GM12878 (cell line): Measurements from ENCODE around the gene TMPRSS15. TPM values are rescaled to one million over a fixed set of nuclear protein-coding genes. Genes with fewer than 3 reads are reported as not detected.

Experiments used
- ATAC-seq: fragments of 200-7000 bp; cut with Tn5 transposase; 3 replicates; pipeline ENCODE4 v1.9.1; 2020; ENCODE audit warnings: mild to moderate bottlenecking, moderate library complexity
- BruUV-seq: library from RNA; stranded (reverse); fragments of 400-500 nt; replicated peaks from 2 replicates; lab custom pipeline; 2021; lab: Mats Ljungman, UMichigan
- CTCF ChIA-PET: fragments of 300-600 bp; sonication (Branson Sonifier 250); formaldehyde crosslinking; extraction: SDS; loops from one replicate; lab custom pipeline; 2021; ENCODE audit warnings: inconsistent platforms; lab: Yijun Ruan, JAX
- POLR2A ChIA-PET: fragments of 350-600 bp; formaldehyde crosslinking; extraction: SDS; loops from one replicate; lab custom pipeline; 2021; ENCODE audit warnings: inconsistent platforms; lab: Charles Lee
- RAD21 ChIA-PET: fragments of 300-600 bp; sonication (Branson Sonifier 250); formaldehyde crosslinking; loops from one replicate; lab custom pipeline; 2023; ENCODE audit warnings: antibody characterized with exemption; ENCODE audit not compliant: unreplicated experiment; lab: Charles Lee
- SMC1A ChIA-PET: fragments of 300-600 bp; sonication (Branson Sonifier 250); formaldehyde crosslinking; loops from one replicate; lab custom pipeline; 2023; ENCODE audit not compliant: unreplicated experiment, uncharacterized antibody; lab: Charles Lee
- DNase-seq: peaks from one replicate; pipeline ENCODE4 v3.0.0-alpha.2; 2011; ENCODE audit warnings: low read depth, low spot score
- FAIRE-seq: peaks from 3 replicates; lab custom pipeline; 2011; peaks lifted over from hg19 to GRCh38; lab: Jason Lieb, UNC
- H2AFZ ChIP-seq: 2 replicates; pipeline ENCODE4 v1.6.0; 2011; ENCODE audit warnings: low read depth, low read length, control low read depth; ENCODE audit not compliant: control insufficient read depth
- H3K27ac ChIP-seq: 2 replicates; pipeline ENCODE4 v1.5.1; 2011; ENCODE audit warnings: control low read depth; ENCODE audit not compliant: control insufficient read depth, insufficient read depth
- H3K27me3 ChIP-seq, 2 experiments: replicated peaks in 1 of 2; 2 replicates each; pipeline versions ENCODE4 v1.6.0 to v1.6.1; 2011; ENCODE audit warnings: low read length in 1 of 2; ENCODE audit not compliant: control insufficient read depth in 2 of 2, insufficient read depth in 2 of 2
- H3K36me3 ChIP-seq, 2 experiments: 2 replicates each; pipeline ENCODE4 v1.5.1; 2011; ENCODE audit warnings: low read length in 1 of 2; ENCODE audit not compliant: control insufficient read depth in 2 of 2, insufficient read depth in 2 of 2
- H3K4me1 ChIP-seq: 2 replicates; pipeline ENCODE4 v1.6.1; 2011; ENCODE audit warnings: mild to moderate bottlenecking, low read length, moderate library complexity, mixed read lengths; ENCODE audit not compliant: control insufficient read depth, insufficient read depth
- H3K4me2 ChIP-seq: 2 replicates; pipeline ENCODE4 v1.6.0; 2011; ENCODE audit warnings: control low read depth; ENCODE audit not compliant: control insufficient read depth, insufficient read depth
- H3K4me3 ChIP-seq: fragments of 200-600 bp; sonication (generic); 2 replicates; pipeline ENCODE4 v1.5.1; 2016
- H3K79me2 ChIP-seq: 2 replicates; pipeline ENCODE4 v1.6.0; 2011; ENCODE audit warnings: low read length; ENCODE audit not compliant: control insufficient read depth, insufficient read depth
- H3K9ac ChIP-seq: 2 replicates; pipeline ENCODE4 v1.8.0; 2011; ENCODE audit warnings: low read length, control low read depth, mixed read lengths; ENCODE audit not compliant: control insufficient read depth, insufficient read depth
- H3K9me3 ChIP-seq: replicated peaks from 3 replicates; pipeline ENCODE4 v1.5.1; 2011; ENCODE audit warnings: mild to moderate bottlenecking, low read length; ENCODE audit not compliant: control insufficient read depth, insufficient read depth
- H4K20me1 ChIP-seq: 2 replicates; pipeline ENCODE4 v1.6.0; 2011; ENCODE audit not compliant: control insufficient read depth, insufficient read depth
- BCL11A ChIP-seq: IDR thresholded peaks from 2 replicates; pipeline ENCODE4 v1.6.1; 2011; ENCODE audit warnings: low read depth, low read length
- CBFB ChIP-seq: IDR thresholded peaks from 2 replicates; pipeline ENCODE4 v1.6.1; 2016; ENCODE audit warnings: antibody characterized with exemption, low read depth
- CBX3 ChIP-seq: fragments of 200-600 bp; sonication (generic); IDR thresholded peaks from 2 replicates; pipeline ENCODE4 v1.6.1; 2016; ENCODE audit warnings: low read depth, borderline replicate concordance
- CBX5 ChIP-seq: sonication (generic); IDR thresholded peaks from 2 replicates; pipeline ENCODE4 v1.6.1; 2016; ENCODE audit warnings: low read depth, moderate library complexity, mild to moderate bottlenecking, inconsistent platforms
- CHD2 ChIP-seq: IDR thresholded peaks from 2 replicates; pipeline ENCODE4 v1.6.1; 2011; ENCODE audit warnings: low read depth, low read length, improper control_type of control experiment, borderline replicate concordance
- FOS ChIP-seq: IDR thresholded peaks from 3 replicates; pipeline ENCODE4 v1.6.1; 2011; ENCODE audit warnings: borderline replicate concordance; ENCODE audit not compliant: insufficient read length; ENCODE audit errors: extremely low read depth
- FOXM1 ChIP-seq: IDR thresholded peaks from 2 replicates; pipeline ENCODE4 v1.6.1; 2012; ENCODE audit warnings: low read depth, mild to moderate bottlenecking, inconsistent platforms, low read length, moderate library complexity
- GABPA ChIP-seq: IDR thresholded peaks from 2 replicates; pipeline ENCODE4 v1.6.1; 2014; ENCODE audit warnings: antibody characterized with exemption, low read depth, mild to moderate bottlenecking, inconsistent platforms
- SRF ChIP-seq, 2 experiments: IDR thresholded peaks; 2 replicates each; pipeline ENCODE4 v1.6.1; 2011; ENCODE audit warnings: low read depth in 2 of 2, low read length in 2 of 2, mild to moderate bottlenecking in 1 of 2, moderate library complexity in 1 of 2
- STAT3 ChIP-seq: IDR thresholded peaks from 2 replicates; pipeline ENCODE4 v1.6.1; 2011; ENCODE audit warnings: low read depth, low read length, improper control_type of control experiment
- TARDBP ChIP-seq: IDR thresholded peaks from 2 replicates; pipeline ENCODE4 v1.6.1; 2016; ENCODE audit warnings: borderline replicate concordance
- TCF12 ChIP-seq: IDR thresholded peaks from 2 replicates; pipeline ENCODE4 v1.6.1; 2011; ENCODE audit warnings: low read depth, mild to moderate bottlenecking, low read length
- TCF3 ChIP-seq: IDR thresholded peaks from 2 replicates; pipeline ENCODE4 v1.6.1; 2012; ENCODE audit warnings: low read depth, mild to moderate bottlenecking, low read length, borderline replicate concordance; ENCODE audit not compliant: insufficient read depth
- YY1 ChIP-seq: IDR thresholded peaks from 2 replicates; pipeline ENCODE4 v1.6.1; 2011; ENCODE audit warnings: low read depth, mild to moderate bottlenecking, low read length
- ZNF24 ChIP-seq: fragments of 450-650 bp; IDR thresholded peaks from 2 replicates; pipeline ENCODE4 v1.6.1; 2017; ENCODE audit warnings: antibody characterized with exemption, mild to moderate bottlenecking
- ZNF622 ChIP-seq: fragments of 450-650 bp; IDR thresholded peaks from 2 replicates; pipeline ENCODE4 v1.6.1; 2017; ENCODE audit warnings: mild to moderate bottlenecking, inconsistent platforms
- WGBS: methylation state at CpG from one replicate; pipeline ENCODE4 v1.1.6; 2016; ENCODE audit warnings: low lambda C conversion rate; ENCODE audit not compliant: insufficient replicate concordance, insufficient coverage; ENCODE audit errors: missing lambda C conversion rate; 5-methylcytosine and 5-hydroxymethylcytosine counted together
- in situ Hi-C: fragments of 300-500 bp; cut with MboI; formaldehyde crosslinking; loops from 9 replicates; pipeline ENCODE4 v1.14.3; 2018; ENCODE audit warnings: mixed read lengths
- intact Hi-C: fragments of 100-400 bp; cut with micrococcal nuclease; formaldehyde crosslinking; loops from one replicate; pipeline ENCODE4 v1.14.2; 2022; ENCODE audit not compliant: unreplicated experiment
- polyA plus RNA-seq, 11 experiments: library from polyadenylated mRNA; depleted of rRNA in 4 of 11; unstranded in 6 of 11; stranded (reverse) in 5 of 11; fragments of >200 nt; fragmentation: Nextera tagmentation in 4 of 11; fragmentation: Illumina TruSeq in 1 of 11; extraction: Ambion mirVana in 4 of 11; extraction: Trizol in 1 of 11; gene quantifications; 1 replicate in 1 of 11; 2 replicates in 10 of 11; pipeline versions ENCODE4 v1.2.1 to v1.2.3, GENCODE V29; 2011 to 2016; ENCODE audit warnings: inconsistent platforms in 2 of 11, missing spikeins in 2 of 11, low read depth in 1 of 11
- total RNA-seq, 4 experiments: library from RNA; depleted of rRNA in 3 of 4; stranded (reverse); fragments of >200 nt in 3 of 4; fragmentation: Illumina TruSeq in 1 of 4; extraction: Trizol in 1 of 4; gene quantifications; 2 replicates each; pipeline versions ENCODE4 v1.2.1 to v1.2.3, GENCODE V29; 2013 to 2021
- TF ChIP-seq, protein P1 (sequence below): IDR thresholded peaks from 2 replicates; pipeline ENCODE4 v1.6.1; 2011; ENCODE audit warnings: mild to moderate bottlenecking, low read depth, low read length, moderate library complexity; ENCODE audit not compliant: insufficient replicate concordance
- TF ChIP-seq, protein P2 (sequence below): fragments of 150-350 bp; IDR thresholded peaks from 2 replicates; pipeline ENCODE4 v1.6.1; 2016; ENCODE audit warnings: low read depth, low read length
- TF ChIP-seq, protein P3 (sequence below): fragments of 450-650 bp; IDR thresholded peaks from 2 replicates; pipeline ENCODE4 v1.6.1; 2017; ENCODE audit warnings: mild to moderate bottlenecking, low read depth, inconsistent platforms; ENCODE audit not compliant: poor library complexity, severe bottlenecking

Gene TMPRSS15
- total and polyA plus RNA-seq, 10 of the 15 experiments (the other 5 are each of a cell fraction or from before 2014, with no cell fraction given), result 0.02 to 0.11 TPM; not detected in 8

DNA sequence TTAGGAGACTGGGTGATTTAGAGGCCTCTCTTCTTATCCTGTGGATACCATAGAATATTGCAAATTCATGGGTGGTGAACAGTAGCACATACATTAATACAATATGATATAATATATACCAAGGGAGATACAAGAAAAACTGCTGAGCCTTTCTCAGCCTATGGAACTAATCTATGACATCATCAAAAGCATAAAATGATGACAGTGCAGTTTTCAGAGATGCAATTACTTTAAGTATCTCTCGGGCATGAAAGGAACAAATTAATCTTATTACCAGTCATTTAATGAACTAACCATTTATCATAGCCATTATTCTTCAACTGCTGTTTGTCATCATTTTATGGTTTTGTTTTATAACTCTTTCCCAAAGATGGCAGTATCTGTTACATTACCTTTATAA, 155.4 kb downstream of the TMPRSS15 start (continued):
- no peak for TF ChIP-seq SRF (IDR thresholded peaks at IDR 0.05; ENCODE audit: low read depth in 2 of 2, low read length in 2 of 2)
- no peak for TF ChIP-seq FOS
- no peak for TF ChIP-seq TARDBP
- no peak for TF ChIP-seq FOXM1
- TF ChIP-seq TCF3, result no peak
- TF ChIP-seq, protein P1, sequence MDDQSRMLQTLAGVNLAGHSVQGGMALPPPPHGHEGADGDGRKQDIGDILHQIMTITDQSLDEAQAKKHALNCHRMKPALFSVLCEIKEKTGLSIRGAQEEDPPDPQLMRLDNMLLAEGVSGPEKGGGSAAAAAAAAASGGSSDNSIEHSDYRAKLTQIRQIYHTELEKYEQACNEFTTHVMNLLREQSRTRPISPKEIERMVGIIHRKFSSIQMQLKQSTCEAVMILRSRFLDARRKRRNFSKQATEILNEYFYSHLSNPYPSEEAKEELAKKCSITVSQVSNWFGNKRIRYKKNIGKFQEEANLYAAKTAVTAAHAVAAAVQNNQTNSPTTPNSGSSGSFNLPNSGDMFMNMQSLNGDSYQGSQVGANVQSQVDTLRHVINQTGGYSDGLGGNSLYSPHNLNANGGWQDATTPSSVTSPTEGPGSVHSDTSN, result no peak

DNA sequence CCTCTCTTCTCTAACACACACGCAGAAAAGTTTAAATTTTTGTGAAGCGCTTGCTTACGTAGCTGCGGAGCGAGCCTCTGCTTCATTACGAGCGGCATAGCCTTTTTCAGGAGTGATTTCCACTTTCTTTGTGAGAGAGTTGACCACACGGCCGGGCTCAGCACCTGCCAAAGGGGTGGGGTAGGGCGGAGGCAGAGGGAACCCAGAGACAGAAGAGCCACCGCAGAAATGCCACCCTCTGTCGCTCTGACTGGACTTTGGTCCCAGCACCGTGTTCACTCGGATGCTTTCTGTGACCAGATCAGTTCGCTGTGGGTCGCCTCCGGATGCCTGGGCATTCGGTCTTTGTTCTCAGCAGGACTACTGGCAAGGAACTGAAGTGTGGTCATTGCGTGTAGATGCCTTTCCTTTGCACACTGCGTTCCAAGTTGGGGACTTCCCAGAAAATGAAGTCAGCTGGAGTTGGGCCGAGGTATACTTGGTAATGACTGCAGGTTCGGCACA, 158.1 kb downstream of the TMPRSS15 start:
- H3K27ac ChIP-seq, result no peak overlapping the region
- WGBS, result 9% methylated on average over 17 of the region's 22 CpGs
- CTCF ChIA-PET, result no interaction called here
- SMC1A ChIA-PET, result no interaction called here
- H3K9ac ChIP-seq, result no peak overlapping the region
- no peaks in the 10 kb centered on the region for H4K20me1 ChIP-seq
- BruUV-seq, result no TSS peak
- no peaks in the 10 kb centered on the region for H3K36me3 ChIP-seq
- no peak overlapping the region for H3K4me3 ChIP-seq
- DNase-seq, result no peak
- POLR2A ChIA-PET, result no interaction called here
- FAIRE-seq, result no peak
- no peaks in the 10 kb centered on the region for H3K79me2 ChIP-seq
- no peaks in the 10 kb centered on the region for H3K27me3 ChIP-seq
- no peaks in the 10 kb centered on the region for H3K4me1 ChIP-seq
- H3K9me3 ChIP-seq, result no peaks in the 10 kb centered on the region
- H3K4me2 ChIP-seq, result no peak overlapping the region
- ATAC-seq, result no peak
- H2AFZ ChIP-seq, result no peak overlapping the region
- in situ Hi-C loops, result no loop called here
- RAD21 ChIA-PET, result no interaction called here
- intact Hi-C loops, result no loop called here
- TF ChIP-seq GABPA (no peak), TCF12 (no peak), CHD2 (no peak), CBFB (no peak), CBX3 (no peak), ZNF622 (no peak), YY1 (no peak), BCL11A (no peak), CBX5 (no peak), ZNF24 (no peak), STAT3 (no peak)
- TF ChIP-seq, protein P2, sequence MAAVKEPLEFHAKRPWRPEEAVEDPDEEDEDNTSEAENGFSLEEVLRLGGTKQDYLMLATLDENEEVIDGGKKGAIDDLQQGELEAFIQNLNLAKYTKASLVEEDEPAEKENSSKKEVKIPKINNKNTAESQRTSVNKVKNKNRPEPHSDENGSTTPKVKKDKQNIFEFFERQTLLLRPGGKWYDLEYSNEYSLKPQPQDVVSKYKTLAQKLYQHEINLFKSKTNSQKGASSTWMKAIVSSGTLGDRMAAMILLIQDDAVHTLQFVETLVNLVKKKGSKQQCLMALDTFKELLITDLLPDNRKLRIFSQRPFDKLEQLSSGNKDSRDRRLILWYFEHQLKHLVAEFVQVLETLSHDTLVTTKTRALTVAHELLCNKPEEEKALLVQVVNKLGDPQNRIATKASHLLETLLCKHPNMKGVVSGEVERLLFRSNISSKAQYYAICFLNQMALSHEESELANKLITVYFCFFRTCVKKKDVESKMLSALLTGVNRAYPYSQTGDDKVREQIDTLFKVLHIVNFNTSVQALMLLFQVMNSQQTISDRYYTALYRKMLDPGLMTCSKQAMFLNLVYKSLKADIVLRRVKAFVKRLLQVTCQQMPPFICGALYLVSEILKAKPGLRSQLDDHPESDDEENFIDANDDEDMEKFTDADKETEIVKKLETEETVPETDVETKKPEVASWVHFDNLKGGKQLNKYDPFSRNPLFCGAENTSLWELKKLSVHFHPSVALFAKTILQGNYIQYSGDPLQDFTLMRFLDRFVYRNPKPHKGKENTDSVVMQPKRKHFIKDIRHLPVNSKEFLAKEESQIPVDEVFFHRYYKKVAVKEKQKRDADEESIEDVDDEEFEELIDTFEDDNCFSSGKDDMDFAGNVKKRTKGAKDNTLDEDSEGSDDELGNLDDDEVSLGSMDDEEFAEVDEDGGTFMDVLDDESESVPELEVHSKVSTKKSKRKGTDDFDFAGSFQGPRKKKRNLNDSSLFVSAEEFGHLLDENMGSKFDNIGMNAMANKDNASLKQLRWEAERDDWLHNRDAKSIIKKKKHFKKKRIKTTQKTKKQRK, result no peak
- TF ChIP-seq, protein P3, sequence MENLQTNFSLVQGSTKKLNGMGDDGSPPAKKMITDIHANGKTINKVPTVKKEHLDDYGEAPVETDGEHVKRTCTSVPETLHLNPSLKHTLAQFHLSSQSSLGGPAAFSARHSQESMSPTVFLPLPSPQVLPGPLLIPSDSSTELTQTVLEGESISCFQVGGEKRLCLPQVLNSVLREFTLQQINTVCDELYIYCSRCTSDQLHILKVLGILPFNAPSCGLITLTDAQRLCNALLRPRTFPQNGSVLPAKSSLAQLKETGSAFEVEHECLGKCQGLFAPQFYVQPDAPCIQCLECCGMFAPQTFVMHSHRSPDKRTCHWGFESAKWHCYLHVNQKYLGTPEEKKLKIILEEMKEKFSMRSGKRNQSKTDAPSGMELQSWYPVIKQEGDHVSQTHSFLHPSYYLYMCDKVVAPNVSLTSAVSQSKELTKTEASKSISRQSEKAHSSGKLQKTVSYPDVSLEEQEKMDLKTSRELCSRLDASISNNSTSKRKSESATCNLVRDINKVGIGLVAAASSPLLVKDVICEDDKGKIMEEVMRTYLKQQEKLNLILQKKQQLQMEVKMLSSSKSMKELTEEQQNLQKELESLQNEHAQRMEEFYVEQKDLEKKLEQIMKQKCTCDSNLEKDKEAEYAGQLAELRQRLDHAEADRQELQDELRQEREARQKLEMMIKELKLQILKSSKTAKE, result no peak
